ENCODE measurements around the gene CNGB1.

GRCh38 chr16:57892447-57893096 is 78.4 kb downstream of the CNGB1 start:
- TF ChIP-seq CTCF (IDR thresholded peaks at IDR 0.05; ENCODE audit: poor library complexity) (no peak), EZH2 (IDR thresholded peaks at IDR 0.05; ENCODE audit: borderline replicate concordance) (no peak)
